ENCODE results near the gene PTGES2. TPM values are rescaled to one million over a fixed set of nuclear protein-coding genes. Genes with fewer than 3 reads are reported as not detected.

PTGES2 gene
- total and polyA plus RNA-seq, 2 of the 13 experiments (the other 11 are each of a cell fraction or from before 2014, with no cell fraction given) = 63.7 to 79.8 TPM

- TF ChIP-seq ZNF281 (CRISPR knock-in tag; IDR thresholded peaks at IDR 0.05; ENCODE audit: borderline replicate concordance) = 0 out of 2 replicates have a peak, but pooled peaks have one; percentile 16
- TF ChIP-seq ZNF572 (CRISPR knock-in tag; IDR thresholded peaks at IDR 0.05) = 0 out of 2 replicates have a peak, but pooled peaks have one; percentile 33
- TF ChIP-seq HNF1B (CRISPR knock-in tag; IDR thresholded peaks at IDR 0.05) = peak; percentile 28; the same call in 1 of the 2 replicates
- TF ChIP-seq ZNF501 (CRISPR knock-in tag; IDR thresholded peaks at IDR 0.05) = 0 out of 2 replicates have a peak, but pooled peaks have one; percentile 40
- TF ChIP-seq SETDB1 (CRISPR knock-in tag; IDR thresholded peaks at IDR 0.05; ENCODE audit: borderline replicate concordance) = 0 out of 2 replicates have a peak, but pooled peaks have one; percentile 55
- TF ChIP-seq NR2F6 (IDR thresholded peaks at IDR 0.05) = no peak
- TF ChIP-seq NR2F6 (CRISPR knock-in tag; IDR thresholded peaks at IDR 0.05) = peak; percentile 50; the same call in 1 of the 2 replicates
- TF ChIP-seq PITX1 (CRISPR knock-in tag; IDR thresholded peaks at IDR 0.05) = 0 out of 2 replicates have a peak, but pooled peaks have one; percentile 37
- TF ChIP-seq PRDM15 (CRISPR knock-in tag; IDR thresholded peaks at IDR 0.05) = 0 out of 2 replicates have a peak, but pooled peaks have one; percentile 55
- TF ChIP-seq TFAP4 (IDR thresholded peaks at IDR 0.05; ENCODE audit: borderline replicate concordance, low read depth) = 0 out of 2 replicates have a peak, but pooled peaks have one; percentile 23
- no peak for TF ChIP-seq CCAR2 (optimal IDR thresholded peaks at IDR 0.05; ENCODE audit: low read depth, low read length)
- TF ChIP-seq ATF1 (CRISPR knock-in tag; IDR thresholded peaks at IDR 0.05) = no peak
- TF ChIP-seq SAP130 (CRISPR knock-in tag; IDR thresholded peaks at IDR 0.05; ENCODE audit: low read depth) = 0 out of 2 replicates have a peak, but pooled peaks have one; percentile 15
- no peak for TF ChIP-seq ZNF44 (CRISPR knock-in tag; IDR thresholded peaks at IDR 0.05)
Observed at GRCh38 chr9:128150594-128151308, 23.2 kb upstream of the PTGES2 start (continued).
